ENCODE measurements around the gene ZNF276.

The ZNF276 gene

DNA sequence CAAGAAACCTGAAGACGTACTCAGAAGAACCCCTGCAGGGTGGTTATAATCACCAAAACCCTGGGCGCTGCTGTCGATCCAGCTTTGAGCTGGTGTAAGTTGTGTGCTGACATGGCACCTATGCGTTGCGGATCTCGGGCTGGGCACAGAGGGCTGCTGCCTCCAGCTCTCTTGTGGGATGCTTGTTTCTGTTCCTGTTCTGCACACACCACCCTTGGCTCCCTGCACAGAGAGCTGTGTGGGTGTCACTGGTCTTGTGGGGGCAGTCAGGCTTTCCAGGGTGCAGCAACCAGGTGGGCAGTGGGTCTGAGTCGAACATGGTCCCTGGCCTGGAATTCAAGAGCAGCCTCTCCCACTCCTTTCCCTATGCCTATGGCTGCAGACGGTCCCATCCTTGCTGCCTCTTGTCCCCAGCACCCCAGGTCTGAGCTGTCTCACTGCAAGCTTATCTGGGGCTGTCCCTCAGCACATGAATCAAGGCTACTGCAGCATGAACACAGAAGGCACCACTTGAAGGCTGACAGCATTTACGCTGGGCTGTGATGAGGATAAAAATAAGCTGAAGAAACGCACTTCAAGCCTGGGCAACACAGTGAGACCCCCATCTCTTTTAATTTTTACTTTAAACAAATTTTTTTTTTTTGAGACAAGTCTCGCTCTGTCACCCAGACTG is 20.1 kb downstream of the ZNF276 start:
- Histone ChIP-seq H3K4me1 (ENCODE audit: low read length) (peaks cover 8% of the 10 kb centered on the region), H3K4me2 (ENCODE audit: low read depth, low read length) (no peak overlapping the region), H2AFZ (ENCODE audit: low read length) (no peak overlapping the region), H3K9me2 (replicated peaks; ENCODE audit: insufficient read depth, low read length) (no peaks in the 10 kb centered on the region), H3F3A (ENCODE audit: insufficient read depth, low read length) (peaks cover 12% of the 10 kb centered on the region), H3K27ac (ENCODE audit: low read length) (peak overlapping the region; percentile 87; the same call in 1 of the 2 replicates), H3K36me3 (replicated peaks; ENCODE audit: insufficient read depth, low read length) (no peaks in the 10 kb centered on the region), H3K27me3 (replicated peaks; ENCODE audit: insufficient read depth, low read length) (no peaks in the 10 kb centered on the region), H3K9ac (ENCODE audit: low read length) (no peak overlapping the region), H3K79me2 (ENCODE audit: low read length) (peaks cover 16% of the 10 kb centered on the region), H3K4me3 (ENCODE audit: low read length) (no peak overlapping the region), H4K20me1 (ENCODE audit: insufficient read depth, low read length) (no peaks in the 10 kb centered on the region), H3K9me3 (replicated peaks; ENCODE audit: insufficient read depth, low read length) (no peaks in the 10 kb centered on the region)
- TF ChIP-seq, protein P1, sequence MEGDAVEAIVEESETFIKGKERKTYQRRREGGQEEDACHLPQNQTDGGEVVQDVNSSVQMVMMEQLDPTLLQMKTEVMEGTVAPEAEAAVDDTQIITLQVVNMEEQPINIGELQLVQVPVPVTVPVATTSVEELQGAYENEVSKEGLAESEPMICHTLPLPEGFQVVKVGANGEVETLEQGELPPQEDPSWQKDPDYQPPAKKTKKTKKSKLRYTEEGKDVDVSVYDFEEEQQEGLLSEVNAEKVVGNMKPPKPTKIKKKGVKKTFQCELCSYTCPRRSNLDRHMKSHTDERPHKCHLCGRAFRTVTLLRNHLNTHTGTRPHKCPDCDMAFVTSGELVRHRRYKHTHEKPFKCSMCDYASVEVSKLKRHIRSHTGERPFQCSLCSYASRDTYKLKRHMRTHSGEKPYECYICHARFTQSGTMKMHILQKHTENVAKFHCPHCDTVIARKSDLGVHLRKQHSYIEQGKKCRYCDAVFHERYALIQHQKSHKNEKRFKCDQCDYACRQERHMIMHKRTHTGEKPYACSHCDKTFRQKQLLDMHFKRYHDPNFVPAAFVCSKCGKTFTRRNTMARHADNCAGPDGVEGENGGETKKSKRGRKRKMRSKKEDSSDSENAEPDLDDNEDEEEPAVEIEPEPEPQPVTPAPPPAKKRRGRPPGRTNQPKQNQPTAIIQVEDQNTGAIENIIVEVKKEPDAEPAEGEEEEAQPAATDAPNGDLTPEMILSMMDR (IDR thresholded peaks at IDR 0.05; ENCODE audit: low read length) = no peak
- TF ChIP-seq EZH2 (optimal IDR thresholded peaks at IDR 0.05; ENCODE audit: low read depth, low read length) = no peak
- no peak for TF ChIP-seq EZH2phosphoT487 (IDR thresholded peaks at IDR 0.05; ENCODE audit: low read length)
- DNase-seq = no peak

DNA sequence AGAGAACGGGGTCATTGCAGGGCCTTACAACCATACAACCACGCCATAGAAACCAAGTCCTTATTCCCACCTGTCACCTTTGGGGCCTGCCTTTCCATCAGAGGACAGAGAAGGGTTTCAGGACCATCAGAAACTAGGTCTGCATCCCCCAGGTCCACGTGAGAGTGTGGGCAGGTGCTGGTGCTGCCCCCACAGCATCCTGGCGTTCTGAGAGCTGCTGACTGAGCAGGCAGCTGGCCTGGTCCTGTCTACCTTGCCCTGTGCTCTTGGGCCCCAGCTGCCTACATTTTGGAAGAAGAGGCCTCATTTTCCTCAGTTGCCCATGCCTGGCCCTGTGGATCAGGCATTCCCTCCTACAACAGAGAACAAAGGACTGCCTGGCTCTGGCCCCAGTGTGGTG is 21.6 kb downstream of the ZNF276 start:
- 0 out of 2 replicates have a peak overlapping the region, but pooled peaks have one; percentile 23 for H3K9ac ChIP-seq (ENCODE audit: low read length)
- H3K4me3 ChIP-seq (ENCODE audit: low read length) = no peak overlapping the region
- no peaks in the 10 kb centered on the region for H4K20me1 ChIP-seq (ENCODE audit: insufficient read depth, low read length)
- TF ChIP-seq EZH2phosphoT487 (IDR thresholded peaks at IDR 0.05; ENCODE audit: low read length) (no peak), EZH2 (optimal IDR thresholded peaks at IDR 0.05; ENCODE audit: low read depth, low read length) (no peak)
- TF ChIP-seq, protein P1 (IDR thresholded peaks at IDR 0.05; ENCODE audit: low read length) = no peak
- no peak overlapping the region for H2AFZ ChIP-seq (ENCODE audit: low read length)
- H3K27ac ChIP-seq (ENCODE audit: low read length) = peak overlapping the region; percentile 87
- H3F3A ChIP-seq (ENCODE audit: insufficient read depth, low read length) = peaks cover 12% of the 10 kb centered on the region
- peak overlapping the region; percentile 21; the same call in 1 of the 2 replicates for H3K4me2 ChIP-seq (ENCODE audit: low read depth, low read length)
- no peaks in the 10 kb centered on the region for H3K9me2 ChIP-seq (replicated peaks; ENCODE audit: insufficient read depth, low read length)
- H3K79me2 ChIP-seq (ENCODE audit: low read length) = peaks cover 3% of the 10 kb centered on the region
- no peaks in the 10 kb centered on the region for H3K27me3 ChIP-seq (replicated peaks; ENCODE audit: insufficient read depth, low read length)
- H3K4me1 ChIP-seq (ENCODE audit: low read length) = peaks cover 8% of the 10 kb centered on the region
- peak; percentile 55 for DNase-seq
- no peaks in the 10 kb centered on the region for H3K9me3 ChIP-seq (replicated peaks; ENCODE audit: insufficient read depth, low read length)
- H3K36me3 ChIP-seq (replicated peaks; ENCODE audit: insufficient read depth, low read length) = no peaks in the 10 kb centered on the region

DNA sequence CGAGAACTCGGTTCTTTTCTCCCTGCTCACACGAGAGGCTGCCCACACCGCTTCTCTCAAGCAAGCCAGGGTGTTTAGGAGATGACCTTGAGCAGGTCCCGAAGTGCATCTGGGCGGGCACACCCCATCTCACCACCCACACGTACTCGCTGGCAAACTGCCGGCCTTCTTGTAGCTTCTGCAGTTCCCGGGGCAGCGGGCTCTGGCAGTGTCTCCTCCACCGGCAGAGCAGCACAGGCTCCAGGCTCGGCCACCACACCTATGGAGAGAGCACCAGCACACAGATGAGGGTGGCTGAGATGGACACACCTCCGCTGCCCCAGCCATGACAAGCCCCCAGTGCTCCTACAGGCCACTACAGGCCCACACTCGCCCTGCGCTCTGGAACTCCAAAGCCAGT is 23.5 kb downstream of the ZNF276 start:
- DNase-seq = no peak
- Histone ChIP-seq H3K27ac (ENCODE audit: low read length) (no peak overlapping the region), H3K9ac (ENCODE audit: low read length) (no peak overlapping the region), H3K4me2 (ENCODE audit: low read depth, low read length) (no peak overlapping the region), H3K4me1 (ENCODE audit: low read length) (peaks cover 8% of the 10 kb centered on the region), H3K79me2 (ENCODE audit: low read length) (peaks cover 4% of the 10 kb centered on the region; the same call in 1 of the 2 replicates), H3K4me3 (ENCODE audit: low read length) (no peak overlapping the region), H3K36me3 (replicated peaks; ENCODE audit: insufficient read depth, low read length) (no peaks in the 10 kb centered on the region), H3F3A (ENCODE audit: insufficient read depth, low read length) (peaks cover 12% of the 10 kb centered on the region), H2AFZ (ENCODE audit: low read length) (no peak overlapping the region), H3K27me3 (replicated peaks; ENCODE audit: insufficient read depth, low read length) (no peaks in the 10 kb centered on the region), H3K9me3 (replicated peaks; ENCODE audit: insufficient read depth, low read length) (no peaks in the 10 kb centered on the region), H3K9me2 (replicated peaks; ENCODE audit: insufficient read depth, low read length) (no peaks in the 10 kb centered on the region), H4K20me1 (ENCODE audit: insufficient read depth, low read length) (no peaks in the 10 kb centered on the region)
- TF ChIP-seq, protein P1 (IDR thresholded peaks at IDR 0.05; ENCODE audit: low read length) = no peak
- TF ChIP-seq EZH2phosphoT487 (IDR thresholded peaks at IDR 0.05; ENCODE audit: low read length) (no peak), EZH2 (optimal IDR thresholded peaks at IDR 0.05; ENCODE audit: low read depth, low read length) (no peak)
